Sigmoid colon (tissue), 7 donors: Measurements from ENCODE around the gene MDM2. TPM values are rescaled to one million over a fixed set of nuclear protein-coding genes. Genes with fewer than 3 reads are reported as not detected.

Experiments
- DNase-seq: peaks from one replicate; pipeline ENCODE4 v3.0.0-alpha.2; 2019
- H3K27ac ChIP-seq, 4 donors: fragments of 200-600 bp; sonication (generic); one replicate each; pipeline ENCODE4 v1.5.1; 2016 to 2019; ENCODE audit warnings: mild to moderate bottlenecking in 1 of 4
- H3K27me3 ChIP-seq, 3 donors: fragments of 200-600 bp; sonication (generic); one replicate each; pipeline ENCODE4 v1.5.1; 2019; ENCODE audit warnings: mild to moderate bottlenecking in 1 of 3
- H3K36me3 ChIP-seq, 4 donors: fragments of 200-600 bp; sonication (generic); one replicate each; pipeline ENCODE4 v1.5.1; 2016 to 2019
- H3K4me1 ChIP-seq, 4 donors: fragments of 200-600 bp; sonication (generic); one replicate each; pipeline ENCODE4 v1.5.1; 2017 to 2019
- H3K4me3 ChIP-seq, 4 donors: fragments of 200-600 bp; sonication (generic); one replicate each; pipeline ENCODE4 v1.5.1; 2017 to 2019; ENCODE audit warnings: mild to moderate bottlenecking in 2 of 4, moderate library complexity in 1 of 4
- H3K9me3 ChIP-seq, 4 donors: fragments of 200-600 bp in 3 of 4; sonication (generic) in 3 of 4; one replicate each; pipeline versions ENCODE4 v1.5.1 to v1.6.1; 2013 to 2019
- EP300 ChIP-seq, 4 donors: sonication (generic); formaldehyde crosslinking; IDR thresholded peaks; one replicate each; pipeline ENCODE4 v1.6.1; 2017; ENCODE audit warnings: antibody characterized with exemption in 4 of 4
- POLR2A ChIP-seq, 2 donors: fragments of 450-650 bp; IDR thresholded peaks; one replicate each; pipeline ENCODE4 v1.6.1; 2016; ENCODE audit warnings: antibody characterized with exemption in 2 of 2, mild to moderate bottlenecking in 2 of 2, moderate library complexity in 2 of 2
- POLR2AphosphoS5 ChIP-seq, 4 donors: sonication (generic); formaldehyde crosslinking; IDR thresholded peaks; one replicate each; pipeline ENCODE4 v1.6.1; 2017; ENCODE audit warnings: antibody characterized with exemption in 4 of 4
- WGBS, 2 donors: extraction: QIAGEN DNeasy Blood & Tissue Kit; methylation state at CpG; one replicate each; pipeline ENCODE4 v1.1.7; 2013; 5-methylcytosine and 5-hydroxymethylcytosine counted together
- intact Hi-C: fragments of 100-400 bp; cut with DNase I; formaldehyde crosslinking; loops from one replicate; pipeline ENCODE4 v1.15.1; 2023
- polyA plus RNA-seq, 3 donors: library from polyadenylated mRNA; stranded (reverse); fragments of 200-250 nt; gene quantifications; one replicate each; pipeline ENCODE4 v1.2.3, GENCODE V29; 2013
- total RNA-seq, 4 donors: library from RNA; depleted of rRNA; stranded (reverse); fragments of >200 nt; gene quantifications; one replicate each; pipeline ENCODE4 v1.1.0, GENCODE V29; 2016
- TF ChIP-seq, protein P1 (sequence below), 4 experiments: fragments of 450-650 bp in 3 of 4; fragments of 200-600 bp in 1 of 4; IDR thresholded peaks; one replicate each; pipeline ENCODE4 v1.5.1; 2016 to 2019; ENCODE audit warnings: antibody characterized with exemption in 4 of 4, mild to moderate bottlenecking in 3 of 4, moderate library complexity in 2 of 4
- donor health status: healthy with polysubstance abuse.
- donor health status: Bipolar disorder and iron deficiency.
- donor health status: healthy.

The MDM2 gene
- total and polyA plus RNA-seq, 7 donors: 6.0 to 55.4 (median 44.2) TPM

DNA sequence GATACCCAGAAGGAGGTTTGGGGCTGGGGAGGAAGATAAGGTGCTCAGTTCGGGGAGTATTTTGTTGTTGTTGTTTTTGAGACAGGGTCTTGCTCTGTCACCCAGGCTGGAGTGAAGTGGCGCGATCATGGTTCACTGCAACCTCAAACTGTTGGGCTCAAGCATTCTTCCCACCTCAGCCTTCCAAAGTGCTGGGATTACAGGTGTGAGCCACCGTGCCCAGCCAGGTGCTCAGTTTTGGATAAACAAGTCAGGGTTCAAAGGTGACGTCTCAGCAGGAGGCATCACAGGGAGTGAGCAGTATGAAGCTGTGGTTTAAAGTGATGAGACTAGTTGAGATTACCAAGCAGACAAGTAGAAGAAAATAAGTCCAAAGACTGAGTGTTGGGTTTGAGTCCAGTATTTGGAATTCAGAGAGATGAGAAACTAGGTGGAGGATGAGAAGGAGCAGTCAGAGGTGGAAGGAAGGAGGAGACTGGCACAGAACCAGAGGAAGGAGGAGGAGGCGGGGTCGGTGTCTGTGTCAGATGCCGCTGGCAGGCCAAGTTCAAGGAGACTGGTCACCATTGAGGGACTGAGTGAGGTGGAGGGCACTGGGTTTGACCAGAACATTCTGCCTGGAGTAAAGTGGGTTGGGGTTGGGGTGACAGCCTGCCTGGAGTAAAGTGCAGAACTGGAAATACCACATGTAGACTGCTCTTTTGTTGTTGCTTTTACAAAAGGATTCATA lies 45.9 kb upstream of the MDM2 start:
- intact Hi-C loops: no loop called here
- Histone ChIP-seq H3K36me3 (peaks cover 0 to 66% (median 3%) of the 10 kb centered on the region in 4 donors), H3K27ac (no peak overlapping the region), H3K4me1 (no peaks in the 10 kb centered on the region), H3K4me3 (no peak overlapping the region), H3K9me3 (no peaks in the 10 kb centered on the region), H3K27me3 (no peaks in the 10 kb centered on the region)
- WGBS, 2 donors: 67 to 87% methylated on average over 8 of the region's 8 CpGs
- TF ChIP-seq POLR2A (IDR thresholded peaks at IDR 0.05): no peak
- no peak for DNase-seq

DNA sequence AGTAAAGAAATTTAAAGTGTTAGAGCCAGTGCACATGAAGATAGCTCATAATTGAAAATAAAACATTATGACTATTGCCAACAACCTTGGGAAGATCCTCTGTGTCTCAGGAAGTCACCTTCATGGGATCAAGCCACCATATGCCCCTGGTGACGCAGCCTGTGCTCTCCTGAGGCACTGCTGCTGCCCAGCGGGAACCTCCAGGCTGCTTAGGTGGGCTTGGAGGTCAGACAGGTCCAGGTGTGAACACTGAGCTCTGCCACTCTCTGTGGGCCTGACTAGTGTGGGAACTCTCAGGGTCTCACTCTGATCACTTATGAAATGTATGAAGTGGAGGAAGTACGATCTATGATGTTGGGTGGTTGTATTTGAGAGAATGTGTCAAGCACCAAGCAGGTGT lies 45.3 kb upstream of the MDM2 start:
- no peaks in the 10 kb centered on the region for H3K4me1 ChIP-seq
- H3K36me3 ChIP-seq: peaks cover 0 to 64% (median 2%) of the 10 kb centered on the region in 4 donors
- no peak for TF ChIP-seq POLR2AphosphoS5 (IDR thresholded peaks at IDR 0.05)
- TF ChIP-seq, protein P1, sequence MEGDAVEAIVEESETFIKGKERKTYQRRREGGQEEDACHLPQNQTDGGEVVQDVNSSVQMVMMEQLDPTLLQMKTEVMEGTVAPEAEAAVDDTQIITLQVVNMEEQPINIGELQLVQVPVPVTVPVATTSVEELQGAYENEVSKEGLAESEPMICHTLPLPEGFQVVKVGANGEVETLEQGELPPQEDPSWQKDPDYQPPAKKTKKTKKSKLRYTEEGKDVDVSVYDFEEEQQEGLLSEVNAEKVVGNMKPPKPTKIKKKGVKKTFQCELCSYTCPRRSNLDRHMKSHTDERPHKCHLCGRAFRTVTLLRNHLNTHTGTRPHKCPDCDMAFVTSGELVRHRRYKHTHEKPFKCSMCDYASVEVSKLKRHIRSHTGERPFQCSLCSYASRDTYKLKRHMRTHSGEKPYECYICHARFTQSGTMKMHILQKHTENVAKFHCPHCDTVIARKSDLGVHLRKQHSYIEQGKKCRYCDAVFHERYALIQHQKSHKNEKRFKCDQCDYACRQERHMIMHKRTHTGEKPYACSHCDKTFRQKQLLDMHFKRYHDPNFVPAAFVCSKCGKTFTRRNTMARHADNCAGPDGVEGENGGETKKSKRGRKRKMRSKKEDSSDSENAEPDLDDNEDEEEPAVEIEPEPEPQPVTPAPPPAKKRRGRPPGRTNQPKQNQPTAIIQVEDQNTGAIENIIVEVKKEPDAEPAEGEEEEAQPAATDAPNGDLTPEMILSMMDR (IDR thresholded peaks at IDR 0.05): no peak
- no peak for TF ChIP-seq EP300 (IDR thresholded peaks at IDR 0.05)
- TF ChIP-seq POLR2A (IDR thresholded peaks at IDR 0.05): no peak
- no peaks in the 10 kb centered on the region for H3K9me3 ChIP-seq
- no peak for DNase-seq
- no peak overlapping the region for H3K27ac ChIP-seq
- intact Hi-C loops: no loop called here
- H3K27me3 ChIP-seq: no peaks in the 10 kb centered on the region
- no peak overlapping the region for H3K4me3 ChIP-seq
- 96 to 98% methylated on average over 3 of the region's 3 CpGs for WGBS, 2 donors

DNA sequence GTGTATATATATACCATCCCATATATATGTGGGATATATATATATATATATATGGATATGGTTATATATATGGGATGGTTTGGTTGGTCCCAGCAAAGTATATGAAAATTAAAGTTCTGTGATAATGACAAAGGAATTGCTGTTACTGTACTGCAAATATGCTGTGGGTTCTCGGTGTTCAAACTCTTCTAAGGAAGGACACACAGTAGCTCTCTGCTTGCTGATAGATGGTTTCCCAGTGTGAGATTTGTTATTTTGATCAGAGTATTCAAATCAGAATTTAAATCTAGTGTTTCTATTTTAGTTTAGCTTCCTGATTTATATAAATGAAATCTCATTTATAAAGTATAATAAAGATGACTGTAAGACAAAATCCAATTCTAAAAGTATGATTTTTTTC lies 42.3 kb upstream of the MDM2 start:
- WGBS, 2 donors: 97 to 100% methylated on average over 1 of the region's 1 CpG

DNA sequence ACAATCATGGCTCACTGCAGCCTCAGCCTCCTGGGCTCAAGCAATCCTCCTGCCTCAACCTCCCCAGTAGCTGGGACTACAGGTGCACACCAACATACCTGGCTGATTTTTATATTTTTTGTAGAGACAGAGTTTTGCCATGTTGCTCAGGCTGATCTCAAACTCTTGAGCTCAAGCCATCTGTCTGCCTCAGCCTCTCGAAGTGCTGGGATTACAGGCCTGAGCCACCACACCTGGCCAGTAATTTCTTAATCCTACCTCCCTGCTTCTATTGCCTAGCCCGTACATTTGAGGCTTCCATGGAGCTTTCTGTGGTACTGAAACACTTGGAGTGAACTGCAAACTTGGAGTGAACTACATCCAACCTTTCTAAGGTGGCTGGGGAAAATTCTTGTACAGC lies 41.3 kb upstream of the MDM2 start:
- Histone ChIP-seq H3K4me1 (no peaks in the 10 kb centered on the region), H3K27ac (no peak overlapping the region), H3K36me3 (peaks cover 0 to 44% (median 2%) of the 10 kb centered on the region in 4 donors), H3K9me3 (no peaks in the 10 kb centered on the region), H3K4me3 (no peak overlapping the region), H3K27me3 (no peaks in the 10 kb centered on the region)
- intact Hi-C loops: no loop called here
- TF ChIP-seq, protein P1 (IDR thresholded peaks at IDR 0.05): no peak
- no peak for TF ChIP-seq POLR2AphosphoS5 (IDR thresholded peaks at IDR 0.05)
- no peak for TF ChIP-seq POLR2A (IDR thresholded peaks at IDR 0.05)
- TF ChIP-seq EP300 (IDR thresholded peaks at IDR 0.05): no peak
- 94 to 96% methylated on average over 2 of the region's 2 CpGs for WGBS, 2 donors
- no peak for DNase-seq

More for the DNA sequence above, 42.3 kb upstream of the MDM2 start:
- Histone ChIP-seq H3K4me1 (no peaks in the 10 kb centered on the region), H3K36me3 (peaks cover 0 to 53% (median 2%) of the 10 kb centered on the region in 4 donors), H3K27me3 (no peaks in the 10 kb centered on the region), H3K9me3 (no peaks in the 10 kb centered on the region), H3K4me3 (no peak overlapping the region), H3K27ac (no peak overlapping the region)
- no peak for TF ChIP-seq POLR2AphosphoS5 (IDR thresholded peaks at IDR 0.05)
- no peak for TF ChIP-seq POLR2A (IDR thresholded peaks at IDR 0.05)
- TF ChIP-seq EP300 (IDR thresholded peaks at IDR 0.05): no peak
- TF ChIP-seq, protein P1 (IDR thresholded peaks at IDR 0.05): no peak
- no peak for DNase-seq
- intact Hi-C loops: no loop called here

DNA sequence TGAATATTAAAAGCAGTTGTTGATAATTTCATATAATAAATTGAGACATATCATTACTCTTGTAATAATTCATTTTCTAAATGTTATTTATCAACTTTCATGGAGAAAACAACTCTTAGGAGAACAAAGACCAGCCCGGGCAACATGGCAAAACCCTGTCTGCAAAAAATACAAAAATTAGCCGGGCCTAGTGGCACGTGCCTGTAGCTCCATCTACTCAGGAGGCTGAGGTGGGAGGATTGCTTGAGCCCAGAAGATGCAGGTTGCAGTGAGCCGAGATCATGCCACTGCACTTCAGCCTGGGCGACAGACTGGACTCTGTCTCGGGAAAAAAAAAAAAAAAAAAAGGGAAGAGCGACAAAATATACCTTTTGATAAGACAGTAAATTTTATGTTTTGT lies 40.8 kb upstream of the MDM2 start:
- intact Hi-C loops: no loop called here
- WGBS, 2 donors: 89 to 95% methylated on average over 7 of the region's 7 CpGs
- Histone ChIP-seq H3K9me3 (no peaks in the 10 kb centered on the region), H3K4me3 (no peak overlapping the region), H3K4me1 (no peaks in the 10 kb centered on the region), H3K27ac (no peak overlapping the region), H3K27me3 (no peaks in the 10 kb centered on the region), H3K36me3 (peaks cover 0 to 38% (median 2%) of the 10 kb centered on the region in 4 donors)
- no peak for DNase-seq
- TF ChIP-seq EP300 (IDR thresholded peaks at IDR 0.05) (no peak), POLR2A (IDR thresholded peaks at IDR 0.05) (no peak), POLR2AphosphoS5 (IDR thresholded peaks at IDR 0.05) (no peak)
- TF ChIP-seq, protein P1 (IDR thresholded peaks at IDR 0.05): no peak
